BLaER1 treated with 17β-estradiol and CSF1 and Interleukin-3, amounts not matched to agents 10 nM and 100 nM (cell line): ENCODE results near the gene MSI2.
A peak's percentile ranks its signal among the peaks of the same experiment; 100 is the strongest.

ENCODE experiments used
- H3K27ac ChIP-seq, 11 experiments: shearing (Covaris generic); formaldehyde crosslinking; 2 replicates each; pipeline ENCODE4 v1.8.1; 2022
- H3K27me3 ChIP-seq, 11 experiments: shearing (Covaris generic); formaldehyde crosslinking; 2 replicates each; pipeline ENCODE4 v1.8.1; 2022
- H3K36me3 ChIP-seq, 11 experiments: shearing (Covaris generic); formaldehyde crosslinking; 2 replicates each; pipeline ENCODE4 v1.8.1; 2022
- H3K4me1 ChIP-seq, 10 experiments: shearing (Covaris generic); formaldehyde crosslinking; 2 replicates each; pipeline ENCODE4 v1.8.1; 2022
- H3K4me2 ChIP-seq, 11 experiments: shearing (Covaris generic); formaldehyde crosslinking; 2 replicates each; pipeline ENCODE4 v1.8.1; 2022
- H3K4me3 ChIP-seq, 10 experiments: shearing (Covaris generic); formaldehyde crosslinking; 2 replicates each; pipeline ENCODE4 v1.8.1; 2022
- H3K9ac ChIP-seq, 11 experiments: shearing (Covaris generic); formaldehyde crosslinking; 2 replicates each; pipeline ENCODE4 v1.8.1; 2022
- H3K9me3 ChIP-seq, 11 experiments: shearing (Covaris generic); formaldehyde crosslinking; replicated peaks in 1 of 11; 2 replicates each; pipeline ENCODE4 v1.8.1; 2022
- H4K20me1 ChIP-seq, 11 experiments: shearing (Covaris generic); formaldehyde crosslinking; 2 replicates each; pipeline ENCODE4 v1.8.1; 2022
- Cebpa-rat ChIP-seq, 11 experiments: shearing (Covaris generic); IDR thresholded peaks; 2 replicates each; pipeline ENCODE4 v1.8.1; 2022

The MSI2 gene

GRCh38 chr17:57408071-57408811 is 151.9 kb downstream of the MSI2 start:
- Histone ChIP-seq H3K9ac (peak overlapping the region in 9 of 11 experiments; percentile 52 to 76 (median 67); a peak in 17 of 22 replicates), H3K27ac (peak overlapping the region in 10 of 11 experiments; percentile 28 to 79 (median 73); a peak in 19 of 22 replicates), H3K4me1 (peaks cover 38 to 87% (median 65%) of the 10 kb centered on the region in 10 experiments), H4K20me1 (peaks cover 0 to 61% (median 0%) of the 10 kb centered on the region in 11 experiments; a peak in 4 of 22 replicates), H3K4me2 (peak overlapping the region; percentile 75 to 87 (median 79)), H3K9me3 (peaks cover 0 to 4% (median 0%) of the 10 kb centered on the region in 11 experiments; a peak in 1 of 22 replicates), H3K4me3 (peak overlapping the region in 5 of 10 experiments; percentile 2 to 31 (median 27); a peak in 5 of 20 replicates), H3K36me3 (peaks cover 0 to 65% (median 22%) of the 10 kb centered on the region in 11 experiments; a peak in 16 of 22 replicates), H3K27me3 (no peaks in the 10 kb centered on the region)
- no peak for TF ChIP-seq Cebpa-rat (IDR thresholded peaks at IDR 0.05)

GRCh38 chr17:57410169-57410568 is 153.8 kb downstream of the MSI2 start:
- Histone ChIP-seq H4K20me1 (peaks cover 0 to 59% (median 0%) of the 10 kb centered on the region in 11 experiments; a peak in 3 of 22 replicates), H3K9ac (no peak overlapping the region), H3K4me2 (no peak overlapping the region), H3K27me3 (no peaks in the 10 kb centered on the region), H3K27ac (0 out of 22 replicates have a peak overlapping the region, but pooled peaks of 1 of the 11 experiments have one; percentile 20), H3K4me3 (no peak overlapping the region), H3K36me3 (peaks cover 0 to 65% (median 5%) of the 10 kb centered on the region in 11 experiments; a peak in 13 of 22 replicates), H3K4me1 (peaks cover 34 to 68% (median 48%) of the 10 kb centered on the region in 10 experiments), H3K9me3 (peaks cover 0 to 4% (median 0%) of the 10 kb centered on the region in 11 experiments; a peak in 1 of 22 replicates)
- no peak for TF ChIP-seq Cebpa-rat (IDR thresholded peaks at IDR 0.05)

GRCh38 chr17:57412520-57413096 is 156.3 kb downstream of the MSI2 start:
- Histone ChIP-seq H3K27ac (no peak overlapping the region), H3K4me1 (peaks cover 10 to 59% (median 25%) of the 10 kb centered on the region in 10 experiments), H3K27me3 (no peaks in the 10 kb centered on the region), H3K36me3 (peaks cover 0 to 81% (median 27%) of the 10 kb centered on the region in 11 experiments; a peak in 13 of 22 replicates), H3K9me3 (peaks cover 0 to 9% (median 0%) of the 10 kb centered on the region in 11 experiments; a peak in 5 of 22 replicates), H4K20me1 (peaks cover 0 to 59% (median 0%) of the 10 kb centered on the region in 11 experiments; a peak in 4 of 22 replicates), H3K4me2 (peak overlapping the region in 1 of 11 experiments; percentile 10; a peak in 1 of 22 replicates), H3K9ac (no peak overlapping the region), H3K4me3 (no peak overlapping the region)
- no peak for TF ChIP-seq Cebpa-rat (IDR thresholded peaks at IDR 0.05)

GRCh38 chr17:57413848-57414651 is 157.7 kb downstream of the MSI2 start:
- H3K27ac ChIP-seq = peak overlapping the region in 1 of 11 experiments; percentile 19; a peak in 1 of 22 replicates

GRCh38 chr17:57415751-57416207 is 159.5 kb downstream of the MSI2 start:
- no peak for TF ChIP-seq Cebpa-rat (IDR thresholded peaks at IDR 0.05)

More at GRCh38 chr17:57413848-57414651, 157.7 kb downstream of the MSI2 start:
- Histone ChIP-seq H3K4me1 (peaks cover 0 to 56% (median 21%) of the 10 kb centered on the region in 10 experiments; a peak in 18 of 20 replicates), H3K4me3 (no peak overlapping the region), H4K20me1 (peaks cover 0 to 67% (median 0%) of the 10 kb centered on the region in 11 experiments; a peak in 3 of 22 replicates), H3K9me3 (peaks cover 0 to 9% (median 0%) of the 10 kb centered on the region in 11 experiments; a peak in 5 of 22 replicates), H3K4me2 (no peak overlapping the region), H3K36me3 (peaks cover 0 to 93% (median 27%) of the 10 kb centered on the region in 11 experiments; a peak in 13 of 22 replicates), H3K27me3 (no peaks in the 10 kb centered on the region), H3K9ac (no peak overlapping the region)
- TF ChIP-seq Cebpa-rat (IDR thresholded peaks at IDR 0.05) = no peak

GRCh38 chr17:57416369-57416768 is 160.0 kb downstream of the MSI2 start:
- Histone ChIP-seq H3K9me3 (peaks cover 0 to 9% (median 5%) of the 10 kb centered on the region in 11 experiments; a peak in 5 of 22 replicates), H4K20me1 (peaks cover 0 to 74% (median 0%) of the 10 kb centered on the region in 11 experiments; a peak in 3 of 22 replicates), H3K36me3 (peaks cover 0 to 92% (median 40%) of the 10 kb centered on the region in 11 experiments; a peak in 14 of 22 replicates), H3K27me3 (no peaks in the 10 kb centered on the region), H3K4me1 (peaks cover 0 to 66% (median 23%) of the 10 kb centered on the region in 10 experiments; a peak in 18 of 20 replicates), H3K4me2 (peak overlapping the region in 3 of 11 experiments; percentile 8 to 9 (median 9); a peak in 1 of 22 replicates), H3K4me3 (no peak overlapping the region), H3K27ac (no peak overlapping the region), H3K9ac (no peak overlapping the region)
- TF ChIP-seq Cebpa-rat (IDR thresholded peaks at IDR 0.05) = no peak

More at GRCh38 chr17:57415751-57416207, 159.5 kb downstream of the MSI2 start:
- no peak overlapping the region; a peak in 1 of 22 replicates for H3K4me2 ChIP-seq
- H3K9me3 ChIP-seq = peaks cover 0 to 9% (median 5%) of the 10 kb centered on the region in 11 experiments; a peak in 5 of 22 replicates
- H3K27me3 ChIP-seq = no peaks in the 10 kb centered on the region
- H3K4me1 ChIP-seq = peaks cover 0 to 63% (median 22%) of the 10 kb centered on the region in 10 experiments; a peak in 18 of 20 replicates
- peaks cover 0 to 91% (median 36%) of the 10 kb centered on the region in 11 experiments; a peak in 14 of 22 replicates for H3K36me3 ChIP-seq
- no peak overlapping the region for H3K4me3 ChIP-seq
- no peak overlapping the region for H3K27ac ChIP-seq
- no peak overlapping the region for H3K9ac ChIP-seq
- H4K20me1 ChIP-seq = peaks cover 0 to 72% (median 0%) of the 10 kb centered on the region in 11 experiments; a peak in 3 of 22 replicates

- no peak overlapping the region for H3K9ac ChIP-seq
- H3K4me1 ChIP-seq = peaks cover 10 to 70% (median 29%) of the 10 kb centered on the region in 10 experiments
- H3K27ac ChIP-seq = peak overlapping the region in 1 of 11 experiments; percentile 5; a peak in 1 of 22 replicates
These were observed 161.6 kb downstream of the MSI2 start for GRCh38 chr17:57417956-57418355.

More at GRCh38 chr17:57417956-57418355, 161.6 kb downstream of the MSI2 start:
- Histone ChIP-seq H3K4me3 (no peak overlapping the region), H3K27me3 (no peaks in the 10 kb centered on the region), H3K4me2 (peak overlapping the region in 5 of 11 experiments; percentile 3 to 40 (median 17); a peak in 4 of 22 replicates), H3K9me3 (peaks cover 0 to 9% (median 5%) of the 10 kb centered on the region in 11 experiments; a peak in 5 of 22 replicates), H3K36me3 (peaks cover 0 to 97% (median 40%) of the 10 kb centered on the region in 11 experiments; a peak in 14 of 22 replicates), H4K20me1 (peaks cover 0 to 80% (median 0%) of the 10 kb centered on the region in 11 experiments; a peak in 3 of 22 replicates)
- no peak for TF ChIP-seq Cebpa-rat (IDR thresholded peaks at IDR 0.05)
